Lower leg skin (tissue), 3 donors: ENCODE results near the gene MMP17.

Source experiments
- CTCF ChIP-seq, 3 donors: fragments of 450-650 bp; IDR thresholded peaks; one replicate each; pipeline ENCODE4 v1.5.1; 2016; ENCODE audit warnings: antibody characterized with exemption in 3 of 3, mild to moderate bottlenecking in 3 of 3, moderate library complexity in 2 of 3
- POLR2A ChIP-seq, 2 donors: fragments of 450-650 bp; IDR thresholded peaks; one replicate each; pipeline ENCODE4 v1.6.1; 2016 to 2017; ENCODE audit warnings: antibody characterized with exemption in 2 of 2, mild to moderate bottlenecking in 1 of 2, moderate library complexity in 1 of 2

DNA sequence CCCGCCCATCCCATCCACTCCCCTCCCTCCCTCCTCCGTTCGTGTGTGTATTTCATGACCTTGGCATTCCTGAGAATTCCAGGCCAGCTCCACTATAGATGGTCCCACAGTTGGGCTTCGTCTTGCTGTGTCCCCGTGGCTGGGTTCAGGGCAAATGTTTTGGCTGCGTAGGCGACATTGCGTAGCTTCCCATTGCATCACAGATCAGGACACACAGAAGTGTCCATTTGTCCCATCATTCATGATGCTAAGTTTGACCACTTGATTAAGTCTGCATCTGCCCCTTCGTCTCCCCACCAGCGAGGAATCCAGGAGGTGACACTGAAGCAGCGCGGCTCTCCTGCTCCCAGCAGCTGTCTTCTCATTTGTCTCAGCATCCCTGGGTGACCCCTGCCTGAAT lies 38.6 kb upstream of the MMP17 start:
- TF ChIP-seq CTCF (IDR thresholded peaks at IDR 0.05) (no peak), POLR2A (IDR thresholded peaks at IDR 0.05) (no peak)
